Measurements from ENCODE around the gene FYB2. TPM values are rescaled to one million over a fixed set of nuclear protein-coding genes. Genes with fewer than 3 reads are reported as not detected.

FYB2 gene
- total RNA-seq, 1 experiment from 2014 or later = not detected

DNA sequence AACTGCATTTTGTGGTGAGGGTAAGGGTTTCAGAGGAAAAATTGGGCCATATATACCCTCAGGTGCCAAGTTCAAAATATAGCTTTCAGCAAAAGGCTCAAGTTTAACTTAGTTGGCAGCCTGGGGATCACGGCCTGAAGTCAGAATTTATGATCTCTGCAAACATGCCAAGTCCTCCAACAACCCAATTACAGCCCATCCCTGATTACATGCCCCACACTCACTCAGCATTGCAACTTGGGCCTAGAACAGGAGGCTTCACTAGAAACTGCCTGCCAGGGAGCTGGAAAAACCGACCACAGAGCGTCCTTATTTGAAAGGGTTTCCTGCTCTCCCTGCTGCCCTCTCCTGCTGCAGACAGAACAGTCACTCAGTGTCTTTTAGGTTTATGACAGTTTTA, 12.4 kb downstream of the FYB2 start:
- no TSS peak for BruUV-seq (replicated peaks)
- Histone ChIP-seq H3K9ac (ENCODE audit: low read length) (no peak overlapping the region), H4K20me1 (ENCODE audit: insufficient read depth) (no peaks in the 10 kb centered on the region), H3K27me3 (ENCODE audit: insufficient read depth, low read length) (peaks cover 18% of the 10 kb centered on the region), H3K4me3 (replicated peaks in 1 of 2; ENCODE audit: low read depth in 1 of 2, low read length in 2 of 2) (no peak overlapping the region), H3K4me1 (ENCODE audit: control insufficient read depth in 1 of 2, insufficient read depth in 2 of 2, low read length in 2 of 2) (no peaks in the 10 kb centered on the region), H3K36me3 (ENCODE audit: control insufficient read depth in 1 of 2, insufficient read depth in 2 of 2, low read length in 2 of 2) (no peaks in the 10 kb centered on the region), H3K9me2 (ENCODE audit: insufficient read depth) (no peaks in the 10 kb centered on the region), H2AFZ (ENCODE audit: low read depth, low read length, poor library complexity, severe bottlenecking) (no peak overlapping the region), H3K9me3 (ENCODE audit: control insufficient read depth in 1 of 2, insufficient read depth in 1 of 2, low read depth in 1 of 2, low read length in 2 of 2) (no peaks in the 10 kb centered on the region), H3K79me2 (ENCODE audit: insufficient read depth, low read length) (no peaks in the 10 kb centered on the region), H3K4me2 (ENCODE audit: low read length) (no peak overlapping the region), H3K27ac (ENCODE audit: low read depth, low read length) (no peak overlapping the region)
- POLR2A ChIA-PET = no interaction called here
- ATAC-seq (no peak), DNase-seq (ENCODE audit: low read depth, low spot score) (no peak)
- CTCF ChIA-PET = no interaction called here
- intact Hi-C loops (cut with micrococcal nuclease) = no loop called here
- TF ChIP-seq JUND (IDR thresholded peaks at IDR 0.05) = no peak
- no peak for TF ChIP-seq CEBPB (IDR thresholded peaks at IDR 0.05; ENCODE audit: low read depth)
- TF ChIP-seq SP1 (IDR thresholded peaks at IDR 0.05; ENCODE audit: low read depth) = no peak
- TF ChIP-seq, protein P1, sequence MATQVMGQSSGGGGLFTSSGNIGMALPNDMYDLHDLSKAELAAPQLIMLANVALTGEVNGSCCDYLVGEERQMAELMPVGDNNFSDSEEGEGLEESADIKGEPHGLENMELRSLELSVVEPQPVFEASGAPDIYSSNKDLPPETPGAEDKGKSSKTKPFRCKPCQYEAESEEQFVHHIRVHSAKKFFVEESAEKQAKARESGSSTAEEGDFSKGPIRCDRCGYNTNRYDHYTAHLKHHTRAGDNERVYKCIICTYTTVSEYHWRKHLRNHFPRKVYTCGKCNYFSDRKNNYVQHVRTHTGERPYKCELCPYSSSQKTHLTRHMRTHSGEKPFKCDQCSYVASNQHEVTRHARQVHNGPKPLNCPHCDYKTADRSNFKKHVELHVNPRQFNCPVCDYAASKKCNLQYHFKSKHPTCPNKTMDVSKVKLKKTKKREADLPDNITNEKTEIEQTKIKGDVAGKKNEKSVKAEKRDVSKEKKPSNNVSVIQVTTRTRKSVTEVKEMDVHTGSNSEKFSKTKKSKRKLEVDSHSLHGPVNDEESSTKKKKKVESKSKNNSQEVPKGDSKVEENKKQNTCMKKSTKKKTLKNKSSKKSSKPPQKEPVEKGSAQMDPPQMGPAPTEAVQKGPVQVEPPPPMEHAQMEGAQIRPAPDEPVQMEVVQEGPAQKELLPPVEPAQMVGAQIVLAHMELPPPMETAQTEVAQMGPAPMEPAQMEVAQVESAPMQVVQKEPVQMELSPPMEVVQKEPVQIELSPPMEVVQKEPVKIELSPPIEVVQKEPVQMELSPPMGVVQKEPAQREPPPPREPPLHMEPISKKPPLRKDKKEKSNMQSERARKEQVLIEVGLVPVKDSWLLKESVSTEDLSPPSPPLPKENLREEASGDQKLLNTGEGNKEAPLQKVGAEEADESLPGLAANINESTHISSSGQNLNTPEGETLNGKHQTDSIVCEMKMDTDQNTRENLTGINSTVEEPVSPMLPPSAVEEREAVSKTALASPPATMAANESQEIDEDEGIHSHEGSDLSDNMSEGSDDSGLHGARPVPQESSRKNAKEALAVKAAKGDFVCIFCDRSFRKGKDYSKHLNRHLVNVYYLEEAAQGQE (IDR thresholded peaks at IDR 0.05; ENCODE audit: low read depth) = no peak
- no peak for TF ChIP-seq CBX3 (IDR thresholded peaks at IDR 0.05; ENCODE audit: low read depth)
- TF ChIP-seq ZFX (IDR thresholded peaks at IDR 0.05) = no peak
- TF ChIP-seq RAD21 (IDR thresholded peaks at IDR 0.05; ENCODE audit: low read depth) = no peak
- no peak for TF ChIP-seq TCF7L2 (IDR thresholded peaks at IDR 0.05; ENCODE audit: borderline replicate concordance, extremely low read depth, insufficient read depth, insufficient read length)
- TF ChIP-seq, protein P2, sequence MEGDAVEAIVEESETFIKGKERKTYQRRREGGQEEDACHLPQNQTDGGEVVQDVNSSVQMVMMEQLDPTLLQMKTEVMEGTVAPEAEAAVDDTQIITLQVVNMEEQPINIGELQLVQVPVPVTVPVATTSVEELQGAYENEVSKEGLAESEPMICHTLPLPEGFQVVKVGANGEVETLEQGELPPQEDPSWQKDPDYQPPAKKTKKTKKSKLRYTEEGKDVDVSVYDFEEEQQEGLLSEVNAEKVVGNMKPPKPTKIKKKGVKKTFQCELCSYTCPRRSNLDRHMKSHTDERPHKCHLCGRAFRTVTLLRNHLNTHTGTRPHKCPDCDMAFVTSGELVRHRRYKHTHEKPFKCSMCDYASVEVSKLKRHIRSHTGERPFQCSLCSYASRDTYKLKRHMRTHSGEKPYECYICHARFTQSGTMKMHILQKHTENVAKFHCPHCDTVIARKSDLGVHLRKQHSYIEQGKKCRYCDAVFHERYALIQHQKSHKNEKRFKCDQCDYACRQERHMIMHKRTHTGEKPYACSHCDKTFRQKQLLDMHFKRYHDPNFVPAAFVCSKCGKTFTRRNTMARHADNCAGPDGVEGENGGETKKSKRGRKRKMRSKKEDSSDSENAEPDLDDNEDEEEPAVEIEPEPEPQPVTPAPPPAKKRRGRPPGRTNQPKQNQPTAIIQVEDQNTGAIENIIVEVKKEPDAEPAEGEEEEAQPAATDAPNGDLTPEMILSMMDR (IDR thresholded peaks at IDR 0.05 in 2 of 3, conservative IDR thresholded peaks at IDR 0.05 in 1 of 3; ENCODE audit: borderline replicate concordance in 1 of 3, insufficient read depth in 1 of 3, low read depth in 2 of 3, low read length in 2 of 3) = no peak
- TF ChIP-seq, protein P3, sequence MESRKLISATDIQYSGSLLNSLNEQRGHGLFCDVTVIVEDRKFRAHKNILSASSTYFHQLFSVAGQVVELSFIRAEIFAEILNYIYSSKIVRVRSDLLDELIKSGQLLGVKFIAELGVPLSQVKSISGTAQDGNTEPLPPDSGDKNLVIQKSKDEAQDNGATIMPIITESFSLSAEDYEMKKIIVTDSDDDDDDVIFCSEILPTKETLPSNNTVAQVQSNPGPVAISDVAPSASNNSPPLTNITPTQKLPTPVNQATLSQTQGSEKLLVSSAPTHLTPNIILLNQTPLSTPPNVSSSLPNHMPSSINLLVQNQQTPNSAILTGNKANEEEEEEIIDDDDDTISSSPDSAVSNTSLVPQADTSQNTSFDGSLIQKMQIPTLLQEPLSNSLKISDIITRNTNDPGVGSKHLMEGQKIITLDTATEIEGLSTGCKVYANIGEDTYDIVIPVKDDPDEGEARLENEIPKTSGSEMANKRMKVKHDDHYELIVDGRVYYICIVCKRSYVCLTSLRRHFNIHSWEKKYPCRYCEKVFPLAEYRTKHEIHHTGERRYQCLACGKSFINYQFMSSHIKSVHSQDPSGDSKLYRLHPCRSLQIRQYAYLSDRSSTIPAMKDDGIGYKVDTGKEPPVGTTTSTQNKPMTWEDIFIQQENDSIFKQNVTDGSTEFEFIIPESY (IDR thresholded peaks at IDR 0.05; ENCODE audit: extremely low read depth, insufficient replicate concordance, low read length) = no peak
- TF ChIP-seq, protein P4, sequence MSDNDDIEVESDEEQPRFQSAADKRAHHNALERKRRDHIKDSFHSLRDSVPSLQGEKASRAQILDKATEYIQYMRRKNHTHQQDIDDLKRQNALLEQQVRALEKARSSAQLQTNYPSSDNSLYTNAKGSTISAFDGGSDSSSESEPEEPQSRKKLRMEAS (IDR thresholded peaks at IDR 0.05) = no peak
- no peak for TF ChIP-seq SIN3A (IDR thresholded peaks at IDR 0.05; ENCODE audit: low read depth)
- no peak for TF ChIP-seq EZH2phosphoT487 (IDR thresholded peaks at IDR 0.05; ENCODE audit: borderline replicate concordance)
- TF ChIP-seq YY1 (IDR thresholded peaks at IDR 0.05; ENCODE audit: extremely low read depth, insufficient replicate concordance, low read depth, low read length) = no peak
- RAD21 ChIA-PET (ENCODE audit: low non-redundant PET in 1 of 2, low total read pairs in 2 of 2, uncharacterized antibody in 2 of 2, unreplicated experiment in 2 of 2) = no interaction called here
